ENCODE data around the gene GPX1.

GPX1 gene

GRCh38 chr3:49371946-49372345, 13.8 kb upstream of the GPX1 start:
- Histone ChIP-seq H3K27ac (ENCODE audit: low read length) (no peak overlapping the region), H2AFZ (ENCODE audit: low read length) (no peak overlapping the region), H3K4me3 (ENCODE audit: low read length) (no peak overlapping the region), H4K20me1 (ENCODE audit: insufficient read depth, low read length) (peaks cover 10% of the 10 kb centered on the region), H3K9me3 (replicated peaks; ENCODE audit: insufficient read depth, low read length) (no peaks in the 10 kb centered on the region), H3F3A (ENCODE audit: insufficient read depth, low read length) (no peaks in the 10 kb centered on the region), H3K36me3 (replicated peaks; ENCODE audit: insufficient read depth, low read length) (peaks cover 22% of the 10 kb centered on the region), H3K79me2 (ENCODE audit: low read length) (peaks cover 93% of the 10 kb centered on the region), H3K27me3 (replicated peaks; ENCODE audit: insufficient read depth, low read length) (no peaks in the 10 kb centered on the region), H3K4me2 (ENCODE audit: low read depth, low read length) (no peak overlapping the region), H3K9me2 (replicated peaks; ENCODE audit: insufficient read depth, low read length) (no peaks in the 10 kb centered on the region), H3K4me1 (ENCODE audit: low read length) (no peaks in the 10 kb centered on the region), H3K9ac (ENCODE audit: low read length) (no peak overlapping the region)
- no peak for DNase-seq
- TF ChIP-seq, protein P1, sequence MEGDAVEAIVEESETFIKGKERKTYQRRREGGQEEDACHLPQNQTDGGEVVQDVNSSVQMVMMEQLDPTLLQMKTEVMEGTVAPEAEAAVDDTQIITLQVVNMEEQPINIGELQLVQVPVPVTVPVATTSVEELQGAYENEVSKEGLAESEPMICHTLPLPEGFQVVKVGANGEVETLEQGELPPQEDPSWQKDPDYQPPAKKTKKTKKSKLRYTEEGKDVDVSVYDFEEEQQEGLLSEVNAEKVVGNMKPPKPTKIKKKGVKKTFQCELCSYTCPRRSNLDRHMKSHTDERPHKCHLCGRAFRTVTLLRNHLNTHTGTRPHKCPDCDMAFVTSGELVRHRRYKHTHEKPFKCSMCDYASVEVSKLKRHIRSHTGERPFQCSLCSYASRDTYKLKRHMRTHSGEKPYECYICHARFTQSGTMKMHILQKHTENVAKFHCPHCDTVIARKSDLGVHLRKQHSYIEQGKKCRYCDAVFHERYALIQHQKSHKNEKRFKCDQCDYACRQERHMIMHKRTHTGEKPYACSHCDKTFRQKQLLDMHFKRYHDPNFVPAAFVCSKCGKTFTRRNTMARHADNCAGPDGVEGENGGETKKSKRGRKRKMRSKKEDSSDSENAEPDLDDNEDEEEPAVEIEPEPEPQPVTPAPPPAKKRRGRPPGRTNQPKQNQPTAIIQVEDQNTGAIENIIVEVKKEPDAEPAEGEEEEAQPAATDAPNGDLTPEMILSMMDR (IDR thresholded peaks at IDR 0.05; ENCODE audit: low read length) = no peak
- no peak for TF ChIP-seq EZH2phosphoT487 (IDR thresholded peaks at IDR 0.05; ENCODE audit: low read length)
- no peak for TF ChIP-seq EZH2 (optimal IDR thresholded peaks at IDR 0.05; ENCODE audit: low read depth, low read length)

DNA sequence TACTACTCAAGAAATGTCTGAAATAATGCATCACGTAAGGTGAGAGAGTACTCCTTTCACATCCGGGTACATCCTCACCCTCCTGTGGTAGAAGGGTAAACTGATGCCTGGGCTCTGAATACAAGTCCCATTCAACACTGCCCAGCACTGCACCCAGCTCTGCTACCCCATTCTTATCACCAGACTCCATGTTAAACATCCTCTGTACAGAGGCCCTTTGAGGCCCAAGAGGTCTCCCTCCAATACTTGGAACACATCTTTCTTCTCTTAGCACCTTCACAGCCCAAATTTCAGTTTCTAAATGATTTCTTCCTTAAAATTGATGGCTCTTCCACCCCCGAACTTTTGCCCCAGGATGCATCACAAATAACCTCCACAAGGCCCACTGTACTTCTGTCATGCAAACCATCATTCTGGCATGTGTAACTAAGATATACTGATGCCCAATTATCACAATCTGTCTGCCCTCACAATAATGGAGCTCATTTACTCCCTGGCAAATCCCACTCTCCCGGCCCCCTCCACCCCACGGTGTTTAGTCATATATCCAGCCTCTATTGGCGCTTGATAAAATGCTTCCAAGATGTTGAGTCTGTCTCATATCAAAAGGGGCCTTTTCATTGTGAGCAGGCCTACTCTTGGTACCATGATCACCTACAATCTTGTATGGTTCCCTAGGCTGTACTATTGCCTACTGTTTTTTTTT, 12.6 kb upstream of the GPX1 start:
- Histone ChIP-seq H3K4me1 (ENCODE audit: low read length) (no peaks in the 10 kb centered on the region), H3K27ac (ENCODE audit: low read length) (no peak overlapping the region), H3K9me3 (replicated peaks; ENCODE audit: insufficient read depth, low read length) (no peaks in the 10 kb centered on the region), H3F3A (ENCODE audit: insufficient read depth, low read length) (no peaks in the 10 kb centered on the region), H3K9ac (ENCODE audit: low read length) (no peak overlapping the region), H3K4me2 (ENCODE audit: low read depth, low read length) (no peak overlapping the region), H2AFZ (ENCODE audit: low read length) (no peak overlapping the region), H3K36me3 (replicated peaks; ENCODE audit: insufficient read depth, low read length) (peaks cover 22% of the 10 kb centered on the region), H4K20me1 (ENCODE audit: insufficient read depth, low read length) (peaks cover 10% of the 10 kb centered on the region), H3K79me2 (ENCODE audit: low read length) (peaks cover 93% of the 10 kb centered on the region), H3K4me3 (ENCODE audit: low read length) (no peak overlapping the region), H3K9me2 (replicated peaks; ENCODE audit: insufficient read depth, low read length) (no peaks in the 10 kb centered on the region), H3K27me3 (replicated peaks; ENCODE audit: insufficient read depth, low read length) (no peaks in the 10 kb centered on the region)
- TF ChIP-seq EZH2phosphoT487 (IDR thresholded peaks at IDR 0.05; ENCODE audit: low read length) (no peak), EZH2 (optimal IDR thresholded peaks at IDR 0.05; ENCODE audit: low read depth, low read length) (no peak)
- TF ChIP-seq, protein P1 (IDR thresholded peaks at IDR 0.05; ENCODE audit: low read length) = no peak
- no peak for DNase-seq

GRCh38 chr3:49362561-49362960, 4.4 kb upstream of the GPX1 start:
- Histone ChIP-seq H3K27ac (ENCODE audit: low read length) (no peak overlapping the region), H3K27me3 (replicated peaks; ENCODE audit: insufficient read depth, low read length) (no peaks in the 10 kb centered on the region), H2AFZ (ENCODE audit: low read length) (no peak overlapping the region), H3K36me3 (replicated peaks; ENCODE audit: insufficient read depth, low read length) (peaks cover 8% of the 10 kb centered on the region), H3K9me3 (replicated peaks; ENCODE audit: insufficient read depth, low read length) (no peaks in the 10 kb centered on the region), H3K9ac (ENCODE audit: low read length) (no peak overlapping the region), H3K4me1 (ENCODE audit: low read length) (peaks cover 7% of the 10 kb centered on the region), H3K79me2 (ENCODE audit: low read length) (peaks cover 44% of the 10 kb centered on the region), H3K9me2 (replicated peaks; ENCODE audit: insufficient read depth, low read length) (no peaks in the 10 kb centered on the region), H3K4me3 (ENCODE audit: low read length) (no peak overlapping the region), H3K4me2 (ENCODE audit: low read depth, low read length) (no peak overlapping the region), H3F3A (ENCODE audit: insufficient read depth, low read length) (peaks cover 19% of the 10 kb centered on the region; the same call in 1 of the 2 replicates), H4K20me1 (ENCODE audit: insufficient read depth, low read length) (no peaks in the 10 kb centered on the region; the same call in 1 of the 2 replicates)
- DNase-seq = no peak
- TF ChIP-seq, protein P1 (IDR thresholded peaks at IDR 0.05; ENCODE audit: low read length) = no peak

Data from MM.1S (cell line).